Prostate gland (tissue), 2 donors: ENCODE measurements around the gene CYP19A1.

Source experiments
- CTCF ChIP-seq, 4 experiments: fragments of 200-600 bp in 2 of 4; fragments of 450-650 bp in 2 of 4; sonication (generic) in 2 of 4; IDR thresholded peaks; 1 replicate in 3 of 4; 2 replicates in 1 of 4; pipeline ENCODE4 v1.5.1; 2016 to 2019; ENCODE audit warnings: antibody characterized with exemption in 4 of 4, mild to moderate bottlenecking in 2 of 4, moderate library complexity in 2 of 4
- POLR2A ChIP-seq: fragments of 450-650 bp; IDR thresholded peaks from one replicate; pipeline ENCODE4 v1.6.1; 2016; ENCODE audit warnings: antibody characterized with exemption, mild to moderate bottlenecking
- POLR2AphosphoS5 ChIP-seq: sonication (generic); formaldehyde crosslinking; IDR thresholded peaks from one replicate; pipeline ENCODE4 v1.6.1; 2017; ENCODE audit warnings: antibody characterized with exemption

GRCh38 chr15:51181905-51182304 is 156.5 kb downstream of the CYP19A1 start:
- no peak for TF ChIP-seq CTCF (IDR thresholded peaks at IDR 0.05)
- TF ChIP-seq POLR2A = no peak
- TF ChIP-seq POLR2AphosphoS5 = no peak
